BJ (cell line): ENCODE data around the gene CYB5A. TPM values are rescaled to one million over a fixed set of nuclear protein-coding genes. Genes with fewer than 3 reads are reported as not detected.

Experiments
- CTCF ChIA-PET: fragments of 350-600 bp; formaldehyde crosslinking; extraction: SDS; loops from one replicate; lab custom pipeline; 2021; ENCODE audit warnings: antibody characterized with exemption, inconsistent platforms; lab: Yijun Ruan, JAX
- POLR2A ChIA-PET: fragments of 300-600 bp; sonication (Branson Sonifier 250); formaldehyde crosslinking; extraction: SDS; loops from one replicate; lab custom pipeline; 2021; ENCODE audit warnings: antibody characterized with exemption; lab: Charles Lee
- DNase-seq: peaks from one replicate; pipeline ENCODE4 v3.0.0-alpha.2; 2011; ENCODE audit warnings: low read depth
- H3K27me3 ChIP-seq: 2 replicates; pipeline ENCODE4 v1.6.0; 2011; ENCODE audit warnings: low read length; ENCODE audit not compliant: control insufficient read depth, insufficient read depth
- H3K36me3 ChIP-seq: 2 replicates; pipeline ENCODE4 v1.5.1; 2011; ENCODE audit warnings: low read length; ENCODE audit not compliant: control insufficient read depth, insufficient read depth
- H3K4me3 ChIP-seq: 2 replicates; pipeline ENCODE4 v1.5.1; 2011; ENCODE audit warnings: low read depth, mild to moderate bottlenecking, control low read depth, low read length
- CTCF ChIP-seq: IDR thresholded peaks from 2 replicates; pipeline ENCODE4 v1.5.1; 2011; ENCODE audit warnings: low read depth, mild to moderate bottlenecking, control low read depth, inconsistent platforms, low read length, moderate library complexity; ENCODE audit not compliant: insufficient read depth
- polyA plus RNA-seq: library from polyadenylated mRNA; depleted of rRNA; stranded (reverse); fragments of >200 nt; gene quantifications from 2 replicates; pipeline ENCODE4 v1.2.3, GENCODE V29; 2011; rRNA removed
- small RNA-seq: library from RNA; depleted of rRNA; stranded (forward); fragments of <200 nt; gene quantifications from one replicate; pipeline ENCODE3, GENCODE V24; 2012; ENCODE audit warnings: low replicate concordance, low read depth; ENCODE audit not compliant: insufficient read length

Gene CYB5A
- polyA plus RNA-seq, 1 experiment, result 66.0 TPM

GRCh38 chr18:74204526-74205152 lies 87.1 kb downstream of the CYB5A start:
- no peak for DNase-seq
- ChIA-PET CTCF (interaction anchor here (1.0 to 3.0 kb wide), 2 partner anchors 138 to 148 kb away, joined by 3 to 18 read pairs; no protein-coding TSS in a partner anchor), POLR2A (no interaction called here)
- Histone ChIP-seq H3K4me3 (no peak overlapping the region), H3K36me3 (no peaks in the 10 kb centered on the region), H3K27me3 (no peaks in the 10 kb centered on the region; the same call in 1 of the 2 replicates)
- no peak for TF ChIP-seq CTCF

GRCh38 chr18:74203811-74204210 lies 88.0 kb downstream of the CYB5A start:
- Histone ChIP-seq H3K4me3 (no peak overlapping the region), H3K27me3 (no peaks in the 10 kb centered on the region; the same call in 1 of the 2 replicates), H3K36me3 (no peaks in the 10 kb centered on the region)
- no peak for TF ChIP-seq CTCF
- ChIA-PET POLR2A (no interaction called here), CTCF (interaction anchor here (1.0 to 3.0 kb wide), 2 partner anchors 139 to 149 kb away, joined by 3 to 18 read pairs; no protein-coding TSS in a partner anchor)
- DNase-seq, result no peak

Small RNA genes within 50 kb of the gene (small RNA-seq; reads per million reads assigned to genes)
- gene RN7SL551P, result not detected

Other genes with a start within 250 kb of the CYB5A start
- gene FBXO15, start 144.1 kb downstream of the CYB5A start, polyA plus RNA-seq, result 0.75 and 0.82 TPM in 2 replicates
- gene TIMM21, start 143.4 kb downstream of the CYB5A start, polyA plus RNA-seq, result 21.2 and 49.4 TPM in 2 replicates
- gene C18orf63, start 23.9 kb upstream of the CYB5A start, polyA plus RNA-seq, result not detected in 2 replicates
- gene DIPK1C, start 165.3 kb upstream of the CYB5A start, polyA plus RNA-seq, result not detected in 2 replicates
- gene CNDP2, start 204.4 kb upstream of the CYB5A start, polyA plus RNA-seq, result 86.6 and 99.4 TPM in 2 replicates
- gene CNDP1, start 242.5 kb upstream of the CYB5A start, polyA plus RNA-seq, result not detected in 2 replicates